Measurements from ENCODE around the gene PRDM12.

Gene PRDM12

DNA sequence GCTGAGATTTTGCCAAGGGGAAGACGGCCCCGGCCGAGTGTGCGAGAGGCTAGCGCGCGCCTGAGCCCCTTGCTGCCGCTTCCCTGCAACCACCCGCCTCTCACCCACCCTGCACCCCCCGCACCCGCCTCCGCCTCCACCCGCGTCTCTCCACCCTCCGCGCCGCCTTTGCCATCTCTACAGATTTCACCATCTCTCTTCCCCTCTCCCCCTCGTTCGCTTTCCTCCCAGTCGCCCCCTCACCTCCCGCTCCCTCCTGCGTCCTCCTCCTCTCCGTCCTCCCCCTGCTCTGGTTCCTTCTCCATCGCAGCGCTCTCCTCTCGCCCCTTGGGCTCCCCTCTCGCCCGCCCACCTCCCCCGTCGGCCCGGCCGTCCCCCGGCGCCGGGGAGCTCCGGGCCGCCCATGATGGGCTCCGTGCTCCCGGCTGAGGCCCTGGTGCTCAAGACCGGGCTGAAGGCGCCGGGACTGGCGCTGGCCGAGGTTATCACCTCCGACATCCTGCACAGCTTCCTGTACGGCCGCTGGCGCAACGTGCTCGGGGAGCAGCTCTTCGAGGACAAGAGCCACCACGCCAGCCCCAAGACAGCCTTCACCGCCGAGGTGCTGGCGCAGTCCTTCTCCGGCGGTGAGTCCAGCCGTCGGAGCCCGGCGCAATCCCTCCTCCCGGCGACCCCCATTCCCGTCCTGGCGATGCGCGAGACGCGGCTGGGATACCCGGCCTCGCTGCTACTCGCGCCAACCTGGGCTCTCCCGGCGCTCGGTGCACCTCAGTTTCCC lies at the start of gene PRDM12:
PRDM12 (plus strand) TSS at position 344 of the 778 bp plus-strand sequence; CDS start at position 404, 60 bp downstream.
- H3K27me3 Mint-ChIP-seq (ENCODE audit: low read depth), result peaks cover 60% of the 10 kb centered on the region
- H3K9me3 Mint-ChIP-seq, result no peaks in the 10 kb centered on the region
- no peaks in the 10 kb centered on the region for H3K36me3 Mint-ChIP-seq (ENCODE audit: low read depth)
- H3K4me3 Mint-ChIP-seq, result no peak within 1 kb of the TSS
- H3K4me1 Mint-ChIP-seq (ENCODE audit: low read depth), result no peaks in the 10 kb centered on the region
- peak within 1 kb of the TSS; percentile 63 for H3K27ac Mint-ChIP-seq
- no peak for DNase-seq (ENCODE audit: low spot score)

DNA sequence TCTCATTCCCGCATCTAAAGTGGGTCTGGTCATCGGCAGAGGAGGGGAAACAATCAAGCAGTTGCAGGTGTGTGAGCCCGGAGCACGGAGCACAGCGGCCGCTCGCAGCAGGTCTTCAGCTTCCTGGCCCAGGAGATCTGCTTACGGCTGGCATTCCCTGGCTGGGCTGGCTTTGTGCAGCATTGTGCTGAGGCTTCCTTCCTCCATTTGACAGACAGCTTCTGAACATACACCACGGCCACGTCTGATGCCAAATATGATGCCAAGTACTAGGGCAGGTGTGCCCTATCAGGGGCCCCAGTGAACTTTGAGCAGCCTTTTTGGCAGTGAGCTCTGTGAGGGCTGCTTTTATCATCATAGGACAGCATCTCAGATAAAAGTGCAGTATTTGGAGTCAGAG lies 47.9 kb upstream of the PRDM12 start:
- Mint-ChIP-seq H3K36me3 (ENCODE audit: low read depth) (peaks cover 36% of the 10 kb centered on the region), H3K4me1 (ENCODE audit: low read depth) (no peaks in the 10 kb centered on the region), H3K27me3 (ENCODE audit: low read depth) (no peaks in the 10 kb centered on the region), H3K27ac (no peak overlapping the region), H3K9me3 (no peaks in the 10 kb centered on the region), H3K4me3 (no peak overlapping the region)
- DNase-seq (ENCODE audit: low spot score), result no peak

GRCh38 chr9:130623466-130623865 lies 40.9 kb upstream of the PRDM12 start:
- Mint-ChIP-seq H3K27me3 (ENCODE audit: low read depth) (no peaks in the 10 kb centered on the region), H3K9me3 (no peaks in the 10 kb centered on the region), H3K4me1 (ENCODE audit: low read depth) (no peaks in the 10 kb centered on the region), H3K27ac (no peak overlapping the region), H3K4me3 (no peak overlapping the region), H3K36me3 (ENCODE audit: low read depth) (peaks cover 30% of the 10 kb centered on the region)
- no peak for DNase-seq (ENCODE audit: low spot score)

GRCh38 chr9:130624154-130624553 lies 40.2 kb upstream of the PRDM12 start:
- Mint-ChIP-seq H3K27me3 (ENCODE audit: low read depth) (no peaks in the 10 kb centered on the region), H3K4me1 (ENCODE audit: low read depth) (no peaks in the 10 kb centered on the region), H3K36me3 (ENCODE audit: low read depth) (peaks cover 28% of the 10 kb centered on the region), H3K9me3 (no peaks in the 10 kb centered on the region), H3K27ac (no peak overlapping the region), H3K4me3 (no peak overlapping the region)
- DNase-seq (ENCODE audit: low spot score), result no peak

DNA sequence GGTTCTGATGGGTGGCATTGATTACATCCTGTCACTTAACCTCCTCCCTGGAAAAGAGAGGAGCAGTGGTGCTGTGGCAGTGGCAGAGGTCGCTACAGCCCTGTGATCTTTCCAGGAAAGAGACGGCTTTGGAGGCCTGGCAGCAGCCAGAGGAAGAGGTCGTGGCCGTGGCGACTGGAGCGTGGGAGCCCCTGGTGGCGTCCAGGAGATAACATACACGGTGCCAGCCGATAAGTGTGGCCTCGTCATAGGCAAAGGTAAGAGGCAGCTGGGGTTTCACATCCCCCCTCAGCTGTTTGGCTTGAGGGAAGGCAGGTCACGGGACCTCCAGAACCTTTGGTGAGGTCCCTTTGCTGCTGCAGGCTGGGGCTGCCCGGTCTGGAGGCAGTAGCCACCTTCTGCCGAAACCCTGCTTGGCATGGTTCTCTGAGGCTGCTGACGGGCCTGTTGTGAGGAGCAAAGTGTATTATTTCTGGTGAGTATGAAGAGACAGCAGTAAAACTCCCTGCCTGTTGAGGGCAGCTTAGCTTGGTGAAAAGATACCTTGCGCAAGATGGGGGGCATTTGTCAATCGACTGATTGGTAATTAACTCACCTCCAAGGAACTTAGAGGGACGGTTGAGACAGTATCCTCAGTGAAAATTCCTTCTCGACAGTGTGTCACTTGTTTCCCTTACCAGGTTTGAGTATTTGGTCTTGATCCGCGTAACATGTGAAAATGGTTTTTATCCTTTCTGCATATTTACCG lies 38.0 kb upstream of the PRDM12 start:
- no peaks in the 10 kb centered on the region for H3K4me1 Mint-ChIP-seq (ENCODE audit: low read depth)
- H3K27ac Mint-ChIP-seq, result no peak overlapping the region
- no peaks in the 10 kb centered on the region for H3K9me3 Mint-ChIP-seq
- H3K27me3 Mint-ChIP-seq (ENCODE audit: low read depth), result no peaks in the 10 kb centered on the region
- no peak overlapping the region for H3K4me3 Mint-ChIP-seq
- H3K36me3 Mint-ChIP-seq (ENCODE audit: low read depth), result peaks cover 16% of the 10 kb centered on the region
- DNase-seq (ENCODE audit: low spot score), result no peak

DNA sequence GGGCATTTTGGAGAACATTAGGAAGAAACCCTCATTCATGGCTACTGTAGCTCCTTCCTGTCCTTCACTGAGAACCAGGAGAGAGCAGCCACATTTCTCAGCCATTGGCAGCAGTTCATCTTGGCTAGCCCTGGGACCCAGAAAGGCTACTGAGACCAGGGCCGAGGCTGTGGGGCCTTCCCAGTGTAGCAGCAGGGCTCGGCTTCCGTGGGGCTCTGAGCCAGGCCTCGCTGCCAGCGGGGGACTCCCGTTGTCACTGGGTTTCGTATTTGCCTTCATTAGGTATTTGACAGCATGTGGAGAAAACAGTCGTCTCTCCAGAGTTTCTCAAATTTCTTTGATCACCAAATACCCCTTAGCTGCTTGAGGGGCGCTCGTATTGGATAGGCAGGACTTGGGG lies 37.3 kb upstream of the PRDM12 start:
- no peak overlapping the region for H3K27ac Mint-ChIP-seq
- no peaks in the 10 kb centered on the region for H3K27me3 Mint-ChIP-seq (ENCODE audit: low read depth)
- peaks cover 20% of the 10 kb centered on the region for H3K36me3 Mint-ChIP-seq (ENCODE audit: low read depth)
- no peaks in the 10 kb centered on the region for H3K4me1 Mint-ChIP-seq (ENCODE audit: low read depth)
- no peaks in the 10 kb centered on the region for H3K9me3 Mint-ChIP-seq
- H3K4me3 Mint-ChIP-seq, result no peak overlapping the region
- no peak for DNase-seq (ENCODE audit: low spot score)

DNA sequence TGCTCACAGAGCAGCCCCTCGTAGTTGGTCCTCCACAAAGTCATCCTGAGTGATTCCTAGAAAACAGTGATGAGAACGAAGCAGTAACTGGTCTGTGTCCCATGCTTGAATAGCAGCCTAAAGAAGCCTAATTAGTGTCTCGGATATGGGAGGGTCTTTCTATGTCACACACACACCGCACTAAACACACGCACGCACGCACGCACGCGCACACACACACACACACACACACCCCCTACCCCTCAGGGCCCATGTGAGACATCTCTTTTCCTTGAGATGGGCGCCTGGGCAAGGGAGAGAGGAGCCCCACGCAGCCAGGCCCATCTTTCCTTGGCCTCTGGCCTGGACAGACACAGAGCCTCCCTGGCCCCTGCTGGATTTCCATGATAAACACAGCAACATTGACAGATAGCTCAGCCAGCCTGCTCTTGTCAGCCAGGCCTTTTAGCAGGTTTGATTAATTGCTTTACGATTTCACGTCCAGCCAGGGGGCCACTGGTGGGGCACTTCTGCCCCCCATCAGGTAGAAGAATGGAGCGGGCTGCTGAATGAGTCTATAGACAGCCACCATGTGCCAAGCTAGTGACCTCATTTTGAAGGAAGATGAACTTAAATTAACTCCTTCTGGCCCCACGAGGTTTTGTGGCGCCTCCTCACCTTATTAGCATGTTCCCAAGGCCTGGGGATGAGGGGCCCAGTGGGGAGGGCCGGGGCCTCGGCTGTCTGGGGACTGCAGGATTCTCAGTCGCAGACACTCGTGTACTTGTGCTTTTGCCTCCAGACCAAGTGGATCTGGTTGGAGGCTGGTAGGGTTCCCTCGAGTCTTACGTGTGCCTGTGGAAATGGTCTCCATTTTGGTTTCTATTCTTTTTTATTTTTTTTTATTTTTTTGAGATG lies 36.2 kb upstream of the PRDM12 start:
- no peak for DNase-seq (ENCODE audit: low spot score)
- Mint-ChIP-seq H3K36me3 (ENCODE audit: low read depth) (peaks cover 20% of the 10 kb centered on the region), H3K4me3 (no peak overlapping the region), H3K4me1 (ENCODE audit: low read depth) (no peaks in the 10 kb centered on the region), H3K9me3 (no peaks in the 10 kb centered on the region), H3K27me3 (ENCODE audit: low read depth) (no peaks in the 10 kb centered on the region), H3K27ac (no peak overlapping the region)

GRCh38 chr9:130629443-130630070 lies 34.8 kb upstream of the PRDM12 start:
- H3K27ac Mint-ChIP-seq, result no peak overlapping the region
- H3K4me3 Mint-ChIP-seq, result no peak overlapping the region

DNA sequence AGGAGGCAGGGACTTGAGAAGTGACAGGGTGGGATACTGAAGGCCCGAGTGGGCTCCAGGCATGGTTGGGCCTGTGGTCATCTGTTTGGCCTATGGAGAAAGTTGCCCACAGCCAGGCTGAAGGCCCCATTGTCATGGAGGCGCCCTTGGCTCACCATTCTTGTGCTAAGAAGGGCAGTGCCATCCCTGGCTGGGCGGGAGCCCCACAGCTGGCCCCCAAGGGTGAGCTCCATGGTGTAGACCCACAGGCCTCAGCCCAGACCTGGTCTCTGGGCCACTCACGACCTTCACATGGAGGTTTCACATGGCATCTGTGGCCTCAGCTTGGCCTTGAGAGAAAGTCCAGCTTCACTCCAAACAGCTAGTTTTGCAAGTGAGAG lies 34.3 kb upstream of the PRDM12 start:
- no peak for DNase-seq (ENCODE audit: low spot score)
- Mint-ChIP-seq H3K27ac (no peak overlapping the region), H3K4me3 (no peak overlapping the region), H3K27me3 (ENCODE audit: low read depth) (no peaks in the 10 kb centered on the region), H3K36me3 (ENCODE audit: low read depth) (peaks cover 16% of the 10 kb centered on the region), H3K4me1 (ENCODE audit: low read depth) (no peaks in the 10 kb centered on the region), H3K9me3 (no peaks in the 10 kb centered on the region)

More at GRCh38 chr9:130629443-130630070, 34.8 kb upstream of the PRDM12 start:
- Mint-ChIP-seq H3K27me3 (ENCODE audit: low read depth) (no peaks in the 10 kb centered on the region), H3K4me1 (ENCODE audit: low read depth) (no peaks in the 10 kb centered on the region), H3K36me3 (ENCODE audit: low read depth) (peaks cover 16% of the 10 kb centered on the region), H3K9me3 (no peaks in the 10 kb centered on the region)
- DNase-seq (ENCODE audit: low spot score), result no peak

DNA sequence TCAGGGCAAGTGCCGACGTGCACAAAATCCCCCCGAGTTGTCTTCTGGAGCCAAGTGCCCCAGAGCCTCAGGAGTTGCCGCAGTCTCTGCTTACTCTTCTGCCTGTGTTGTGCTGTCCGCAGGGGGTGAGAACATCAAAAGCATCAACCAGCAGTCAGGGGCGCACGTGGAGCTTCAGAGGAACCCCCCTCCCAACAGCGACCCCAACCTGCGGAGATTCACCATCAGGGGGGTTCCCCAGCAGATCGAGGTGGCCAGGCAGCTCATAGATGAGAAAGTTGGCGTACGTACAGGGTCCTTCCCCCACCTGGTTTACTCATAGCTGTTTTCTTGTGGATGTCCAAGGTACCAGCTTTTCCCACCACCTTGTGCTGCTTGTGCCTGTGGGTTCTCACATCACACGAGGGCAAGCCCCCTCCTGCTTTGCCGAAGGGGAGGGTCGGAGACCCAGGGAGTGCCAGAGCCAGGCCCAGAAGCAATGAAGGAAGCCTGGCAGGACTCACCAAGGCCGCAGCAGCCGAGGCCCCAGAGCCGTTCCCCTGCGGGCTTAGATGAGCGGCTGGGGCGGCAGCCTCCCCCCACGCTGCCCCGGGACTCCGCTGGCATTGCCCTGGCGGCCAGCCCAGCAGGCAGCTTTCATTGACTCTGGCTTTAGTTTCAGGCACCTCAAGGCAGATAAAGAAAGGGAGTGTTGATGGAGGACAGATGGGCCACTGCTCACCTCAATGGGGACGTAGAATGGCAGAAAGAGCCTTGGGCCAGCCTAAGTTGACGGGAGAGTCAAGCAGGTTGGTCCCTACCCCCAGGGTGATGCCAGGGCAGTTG lies 33.7 kb upstream of the PRDM12 start:
- Mint-ChIP-seq H3K9me3 (no peaks in the 10 kb centered on the region), H3K27me3 (ENCODE audit: low read depth) (no peaks in the 10 kb centered on the region)

DNA sequence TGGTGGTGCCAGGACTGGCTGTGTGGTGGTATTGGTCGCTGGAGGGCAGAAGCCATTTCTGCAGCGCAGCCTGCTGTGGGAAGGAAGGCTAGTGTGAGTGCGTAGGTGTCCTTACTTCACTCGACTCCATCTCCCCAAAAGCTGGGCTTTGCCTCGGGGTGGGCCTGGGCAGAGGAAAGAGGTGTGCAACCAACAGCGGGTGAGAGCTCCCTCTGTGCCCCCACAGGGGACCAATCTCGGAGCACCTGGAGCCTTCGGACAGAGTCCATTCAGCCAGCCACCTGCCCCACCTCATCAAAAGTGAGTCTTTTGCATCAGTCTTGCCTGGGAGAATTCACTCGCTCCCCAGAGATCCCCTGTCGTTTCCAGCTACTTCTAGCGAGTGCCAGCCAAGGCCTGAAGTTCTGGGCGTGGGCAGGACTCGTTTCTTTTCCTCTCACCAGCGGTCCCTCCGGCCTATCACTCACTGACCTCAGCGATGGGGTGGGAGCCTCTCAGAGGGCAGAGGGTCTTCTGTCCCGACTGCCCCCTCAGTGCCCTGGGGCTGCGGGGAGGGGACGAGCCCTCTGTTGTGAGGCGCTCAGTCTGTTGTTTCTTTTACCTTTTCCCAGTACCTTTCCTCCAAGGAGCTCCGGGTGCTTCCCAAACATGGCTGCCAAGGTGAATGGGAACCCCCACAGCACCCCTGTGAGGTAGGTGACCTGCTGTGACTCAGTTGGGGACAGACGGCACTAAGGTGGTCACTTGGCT lies 32.9 kb upstream of the PRDM12 start:
- no peak for DNase-seq (ENCODE audit: low spot score)
- Mint-ChIP-seq H3K4me3 (no peak overlapping the region), H3K4me1 (ENCODE audit: low read depth) (no peaks in the 10 kb centered on the region), H3K27ac (no peak overlapping the region), H3K27me3 (ENCODE audit: low read depth) (no peaks in the 10 kb centered on the region), H3K36me3 (ENCODE audit: low read depth) (peaks cover 11% of the 10 kb centered on the region), H3K9me3 (no peaks in the 10 kb centered on the region)

More for the DNA sequence above, 33.7 kb upstream of the PRDM12 start:
- Mint-ChIP-seq H3K4me3 (no peak overlapping the region), H3K27ac (no peak overlapping the region), H3K4me1 (ENCODE audit: low read depth) (no peaks in the 10 kb centered on the region), H3K36me3 (ENCODE audit: low read depth) (peaks cover 16% of the 10 kb centered on the region)
- no peak for DNase-seq (ENCODE audit: low spot score)

GRCh38 chr9:130632081-130632710 lies 32.2 kb upstream of the PRDM12 start:
- H3K9me3 Mint-ChIP-seq, result no peaks in the 10 kb centered on the region
- H3K4me3 Mint-ChIP-seq, result no peak overlapping the region
- no peaks in the 10 kb centered on the region for H3K4me1 Mint-ChIP-seq (ENCODE audit: low read depth)
- no peak overlapping the region for H3K27ac Mint-ChIP-seq
- no peak for DNase-seq (ENCODE audit: low spot score)
- no peaks in the 10 kb centered on the region for H3K27me3 Mint-ChIP-seq (ENCODE audit: low read depth)
- H3K36me3 Mint-ChIP-seq (ENCODE audit: low read depth), result peaks cover 11% of the 10 kb centered on the region
